HG02623 (cell line): ENCODE data around the gene HDAC2.
A peak's percentile ranks its signal among the peaks of the same experiment; 100 is the strongest.
"Not testable (repeated sequence)": the region's sequence is repeated elsewhere in the genome, so short reads cannot be mapped to it uniquely, and the experiment has no call there.

Source experiments
- ATAC-seq: cut with Tn5 transposase; IDR thresholded peaks from one replicate; pipeline ENCODE4 v1.9.1; 2021; ENCODE audit warnings: moderate library complexity; ENCODE audit not compliant: unreplicated experiment

The HDAC2 gene

GRCh38 chr6:113976806-113977205 lies 5.9 kb upstream of the HDAC2 start:
- no peak for ATAC-seq

- ATAC-seq, result no peak
Observed at GRCh38 chr6:113971741-113972140, 793 bp upstream of the HDAC2 start.

- peak; percentile 30 for ATAC-seq
Observed at GRCh38 chr6:113969888-113970804, 802 bp downstream of the HDAC2 start.

- ATAC-seq, result no peak
Observed at GRCh38 chr6:113968472-113968871, 2.5 kb downstream of the HDAC2 start.

- ATAC-seq, result no peak
Observed at GRCh38 chr6:113967777-113968176, 3.2 kb downstream of the HDAC2 start.

GRCh38 chr6:113960795-113961194 lies 10.2 kb downstream of the HDAC2 start:
- peak; percentile 58 for ATAC-seq

- ATAC-seq, result no peak
Observed at GRCh38 chr6:113959235-113959634, 11.7 kb downstream of the HDAC2 start.

GRCh38 chr6:113954653-113955052 lies 16.3 kb downstream of the HDAC2 start:
- ATAC-seq, result no peak

- no peak for ATAC-seq
Observed at GRCh38 chr6:113953346-113953745, 17.6 kb downstream of the HDAC2 start.

GRCh38 chr6:113949499-113949898 lies 21.4 kb downstream of the HDAC2 start:
- no peak for ATAC-seq

GRCh38 chr6:113944701-113945100 lies 26.2 kb downstream of the HDAC2 start:
- ATAC-seq, result no peak

- ATAC-seq, result no peak
Observed at GRCh38 chr6:113939825-113940224, 31.1 kb downstream of the HDAC2 start.

- peak; percentile 82 for ATAC-seq
Observed at GRCh38 chr6:113936093-113936934, 34.6 kb downstream of the HDAC2 start.

GRCh38 chr6:113934101-113934500 lies 36.8 kb downstream of the HDAC2 start:
- ATAC-seq, result no peak

- ATAC-seq, result not testable (repeated sequence)
Observed at GRCh38 chr6:113931907-113932306, 39.0 kb downstream of the HDAC2 start.

- ATAC-seq, result no peak
Observed at GRCh38 chr6:113930183-113930582, 40.8 kb downstream of the HDAC2 start.

- ATAC-seq, result no peak
Observed at GRCh38 chr6:113927001-113927400, 43.9 kb downstream of the HDAC2 start.

- no peak for ATAC-seq
Observed at GRCh38 chr6:113925378-113925777, 45.6 kb downstream of the HDAC2 start.

GRCh38 chr6:113924312-113924723 lies 46.6 kb downstream of the HDAC2 start:
- ATAC-seq, result no peak

- no peak for ATAC-seq
Observed at GRCh38 chr6:113923526-113923925, 47.4 kb downstream of the HDAC2 start.

- ATAC-seq, result no peak
Observed at GRCh38 chr6:113921299-113921904, 49.5 kb downstream of the HDAC2 start.
